SK-N-SH treated with all-trans-retinoic acid at 6 μM for 48 hours (cell line): ENCODE results near the gene NAPSA.
A peak's percentile ranks its signal among the peaks of the same experiment; 100 is the strongest.

Experiments used
- ATAC-seq: fragments of 200-7000 bp; cut with Tn5 transposase; 3 replicates; pipeline ENCODE4 v1.9.1; 2020; ENCODE audit warnings: mild to moderate bottlenecking, moderate library complexity
- ARNTL ChIP-seq: fragments of 450-650 bp; formaldehyde crosslinking; IDR thresholded peaks from 2 replicates; pipeline ENCODE4 v1.5.0; 2020; ENCODE audit warnings: low read depth, mild to moderate bottlenecking, moderate library complexity, borderline replicate concordance
- BACH2 ChIP-seq: fragments of 250-450 bp; sonication (Bioruptor Pico); IDR thresholded peaks from 2 replicates; pipeline ENCODE4 v1.9.0; 2021; ENCODE audit warnings: mild to moderate bottlenecking, borderline replicate concordance
- CREB5 ChIP-seq: fragments of 250-450 bp; sonication (Bioruptor Pico); IDR thresholded peaks from 2 replicates; pipeline ENCODE4 v1.5.1; 2020; ENCODE audit warnings: low read depth, mild to moderate bottlenecking, moderate library complexity
- CSDC2 ChIP-seq: fragments of 250-450 bp; sonication (Bioruptor Pico); IDR thresholded peaks from 2 replicates; pipeline ENCODE4 v1.5.0; 2020; ENCODE audit warnings: mild to moderate bottlenecking, moderate library complexity
- CSRNP3 ChIP-seq: fragments of 250-450 bp; sonication (Bioruptor Pico); IDR thresholded peaks from 2 replicates; pipeline ENCODE4 v1.5.1; 2021; ENCODE audit warnings: mild to moderate bottlenecking, moderate library complexity
- ESRRG ChIP-seq: fragments of 250-450 bp; sonication (Bioruptor Pico); IDR thresholded peaks from 2 replicates; pipeline ENCODE4 v1.6.1; 2021; ENCODE audit warnings: mild to moderate bottlenecking
- GLIS3 ChIP-seq: fragments of 250-450 bp; sonication (Bioruptor Pico); IDR thresholded peaks from 2 replicates; pipeline ENCODE4 v1.5.0; 2020; ENCODE audit warnings: mild to moderate bottlenecking, moderate library complexity
- OSR1 ChIP-seq: fragments of 250-450 bp; sonication (Bioruptor Pico); IDR thresholded peaks from 2 replicates; pipeline ENCODE4 v1.8.0; 2022; ENCODE audit warnings: moderate library complexity, mild to moderate bottlenecking, inconsistent platforms
- PATZ1 ChIP-seq: fragments of 250-450 bp; sonication (Bioruptor Pico); IDR thresholded peaks from 2 replicates; pipeline ENCODE4 v1.8.0; 2020; ENCODE audit warnings: mild to moderate bottlenecking, moderate library complexity, borderline replicate concordance
- POU6F1 ChIP-seq: fragments of 250-450 bp; sonication (Bioruptor Pico); IDR thresholded peaks from 2 replicates; pipeline ENCODE4 v1.8.0; 2021; ENCODE audit warnings: low read depth, mild to moderate bottlenecking, moderate library complexity, borderline replicate concordance
- PPARA ChIP-seq: fragments of 250-450 bp; sonication (Bioruptor Pico); IDR thresholded peaks from 2 replicates; pipeline ENCODE4 v1.5.0; 2020; ENCODE audit warnings: mild to moderate bottlenecking, borderline replicate concordance
- RARB ChIP-seq: fragments of 250-450 bp; sonication (Bioruptor Pico); IDR thresholded peaks from 2 replicates; pipeline ENCODE4 v1.8.0; 2021; ENCODE audit warnings: mild to moderate bottlenecking, moderate library complexity
- SNAI2 ChIP-seq: fragments of 250-450 bp; sonication (Bioruptor Pico); IDR thresholded peaks from 2 replicates; pipeline ENCODE4 v1.5.0; 2020; ENCODE audit warnings: mild to moderate bottlenecking, moderate library complexity
- TCF4 ChIP-seq: fragments of 250-450 bp; sonication (Bioruptor Pico); IDR thresholded peaks from 2 replicates; pipeline ENCODE4 v1.8.0; 2021; ENCODE audit warnings: mild to moderate bottlenecking, moderate library complexity, borderline replicate concordance
- TOX ChIP-seq: fragments of 250-450 bp; sonication (Bioruptor Pico); IDR thresholded peaks from 2 replicates; pipeline ENCODE4 v1.8.0; 2021; ENCODE audit warnings: mild to moderate bottlenecking, moderate library complexity, borderline replicate concordance
- TSHZ2 ChIP-seq: fragments of 250-450 bp; sonication (Bioruptor Pico); IDR thresholded peaks from 2 replicates; pipeline ENCODE4 v1.5.0; 2020; ENCODE audit warnings: mild to moderate bottlenecking, moderate library complexity
- ZC3H10 ChIP-seq: fragments of 250-450 bp; sonication (Bioruptor Pico); IDR thresholded peaks from 2 replicates; pipeline ENCODE4 v1.5.1; 2021; ENCODE audit warnings: mild to moderate bottlenecking, moderate library complexity
- ZFP3 ChIP-seq: fragments of 250-450 bp; sonication (Bioruptor Pico); IDR thresholded peaks from 2 replicates; pipeline ENCODE4 v1.5.0; 2020; ENCODE audit warnings: mild to moderate bottlenecking, moderate library complexity
- ZFP30 ChIP-seq: fragments of 450-650 bp; formaldehyde crosslinking; IDR thresholded peaks from 2 replicates; pipeline ENCODE4 v1.5.0; 2022; ENCODE audit warnings: mild to moderate bottlenecking, moderate library complexity
- ZNF8 ChIP-seq: fragments of 450-650 bp; formaldehyde crosslinking; IDR thresholded peaks from 2 replicates; pipeline ENCODE4 v1.5.0; 2020; ENCODE audit warnings: mild to moderate bottlenecking, moderate library complexity

NAPSA gene

GRCh38 chr19:50387176-50387867, 21.9 kb upstream of the NAPSA start:
- no peak for TF ChIP-seq PPARA (CRISPR knock-in tag)
- no peak for TF ChIP-seq SNAI2 (CRISPR knock-in tag)
- no peak for TF ChIP-seq CSRNP3 (CRISPR knock-in tag)
- TF ChIP-seq GLIS3 (CRISPR knock-in tag): no peak
- TF ChIP-seq ZFP3 (CRISPR knock-in tag): no peak
- TF ChIP-seq RARB (CRISPR knock-in tag): no peak
- TF ChIP-seq OSR1: no peak
- TF ChIP-seq ZFP30 (CRISPR knock-in tag): no peak
- no peak for ATAC-seq

GRCh38 chr19:50384685-50385535, 19.5 kb upstream of the NAPSA start:
- TF ChIP-seq CSRNP3 (CRISPR knock-in tag): no peak
- no peak for TF ChIP-seq RARB (CRISPR knock-in tag)
- TF ChIP-seq ESRRG: no peak
- TF ChIP-seq CREB5 (CRISPR knock-in tag): no peak
- no peak for TF ChIP-seq SNAI2 (CRISPR knock-in tag)
- TF ChIP-seq ARNTL: no peak
- TF ChIP-seq OSR1: no peak
- no peak for TF ChIP-seq PATZ1 (CRISPR knock-in tag)
- TF ChIP-seq ZC3H10: no peak
- no peak for TF ChIP-seq ZNF8 (CRISPR knock-in tag)
- no peak for TF ChIP-seq TCF4 (CRISPR knock-in tag)
- TF ChIP-seq POU6F1 (CRISPR knock-in tag): no peak
- no peak for TF ChIP-seq TSHZ2
- TF ChIP-seq TOX (CRISPR knock-in tag): no peak
- no peak for TF ChIP-seq PPARA (CRISPR knock-in tag)
- TF ChIP-seq BACH2: no peak
- TF ChIP-seq ZFP30 (CRISPR knock-in tag): no peak
- TF ChIP-seq GLIS3 (CRISPR knock-in tag): no peak
- TF ChIP-seq CSDC2 (CRISPR knock-in tag): no peak
- TF ChIP-seq, all 23 proteins: peak for 0
- peak; percentile 11 for ATAC-seq
